ENCODE data around the gene NPAS3.

NPAS3 gene

DNA sequence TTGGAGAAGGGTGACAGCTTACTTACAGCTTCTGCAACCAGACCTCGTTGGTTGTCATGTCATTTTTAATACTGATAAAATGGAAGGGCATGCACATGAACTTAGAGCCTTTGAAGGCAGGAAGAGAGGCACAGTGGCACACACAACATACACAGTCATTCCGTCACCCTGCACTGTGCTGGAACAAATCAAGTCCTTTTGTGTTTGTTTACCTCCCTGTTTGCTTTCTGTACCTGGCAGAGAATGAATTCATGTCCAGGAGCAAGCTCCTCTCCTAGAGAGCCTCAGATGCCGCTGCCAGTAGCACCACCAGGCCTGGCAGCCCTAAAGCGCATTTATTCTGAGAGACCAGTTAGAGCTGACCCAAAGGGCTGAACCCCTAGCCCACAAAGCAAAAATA, 551.9 kb downstream of the NPAS3 start:
- no peak for DNase-seq

DNA sequence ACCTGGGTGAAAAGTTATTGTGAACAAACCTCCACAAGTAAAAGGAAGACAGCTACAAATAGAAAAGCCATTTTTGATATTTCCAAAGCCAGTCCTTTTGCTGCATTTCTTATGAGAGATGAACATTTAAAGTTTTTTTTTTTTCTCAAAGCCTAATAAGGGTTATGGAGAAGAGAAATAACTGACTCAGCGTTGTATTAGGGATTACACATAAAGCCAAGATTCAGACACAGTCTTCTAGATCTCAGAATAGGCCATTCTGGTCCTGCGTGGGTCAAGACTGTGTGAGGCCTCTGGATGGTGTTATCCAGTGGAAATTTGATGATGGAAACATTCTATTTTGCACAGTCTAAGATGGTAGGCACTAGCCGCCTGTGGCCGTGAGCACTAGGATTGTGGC, 552.4 kb downstream of the NPAS3 start:
- DNase-seq, result no peak

DNA sequence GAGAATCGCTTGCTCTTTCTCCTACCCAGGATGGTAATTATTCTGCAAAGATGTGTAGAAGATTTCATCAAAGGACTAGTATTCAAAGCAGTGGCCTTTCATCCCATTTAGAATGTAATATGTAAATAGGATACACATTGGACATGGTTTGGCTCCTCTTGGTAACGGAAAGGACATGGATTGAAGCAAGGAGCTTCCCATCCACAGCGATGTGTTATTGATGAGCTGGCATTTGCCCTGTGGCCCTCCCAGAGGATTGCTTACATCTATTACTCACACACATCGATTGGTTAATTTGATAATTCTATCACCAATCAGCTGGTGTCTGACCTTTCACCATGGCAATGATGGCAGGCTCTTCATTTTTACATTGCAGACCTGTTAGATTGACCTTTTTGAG, 553.8 kb downstream of the NPAS3 start:
- DNase-seq, result no peak

DNA sequence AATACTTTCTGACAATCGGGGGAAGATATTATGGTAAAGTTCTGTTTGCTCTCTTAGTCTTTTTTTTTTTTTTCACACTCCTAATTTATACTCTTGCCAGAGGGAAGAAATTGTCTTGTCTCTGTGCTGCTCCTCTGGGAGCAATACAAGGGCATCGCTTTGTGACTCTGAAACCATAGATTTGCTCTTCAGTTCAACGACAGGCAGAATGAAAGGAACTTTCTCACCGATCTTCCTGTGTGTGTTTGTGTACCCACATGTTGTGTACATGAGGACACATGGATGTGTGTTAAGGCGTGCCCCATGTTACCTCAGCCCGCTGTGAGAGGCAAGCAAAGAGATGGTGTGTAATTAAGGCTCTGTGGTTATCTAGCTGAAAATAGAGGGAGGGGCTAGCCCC, 554.6 kb downstream of the NPAS3 start:
- DNase-seq, result no peak

DNA sequence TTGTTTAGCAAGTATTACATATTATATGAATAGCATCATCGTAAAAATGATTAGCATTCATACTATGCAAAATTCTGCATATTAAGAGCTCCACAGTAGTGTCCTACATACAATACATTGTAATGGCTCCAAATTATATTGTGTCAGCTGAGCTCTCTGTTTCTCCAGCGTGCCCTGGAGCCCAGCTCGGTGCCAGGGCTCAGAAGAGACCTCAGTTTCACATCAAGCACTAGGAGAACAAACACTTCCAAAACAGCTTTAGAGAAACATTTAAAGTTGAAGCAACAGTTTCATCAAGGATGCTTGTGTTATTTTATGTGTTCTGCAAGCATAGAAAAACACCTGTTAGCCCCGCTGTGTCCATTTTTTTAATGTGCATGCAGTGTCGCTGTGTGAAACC, 555.3 kb downstream of the NPAS3 start:
- DNase-seq, result no peak

DNA sequence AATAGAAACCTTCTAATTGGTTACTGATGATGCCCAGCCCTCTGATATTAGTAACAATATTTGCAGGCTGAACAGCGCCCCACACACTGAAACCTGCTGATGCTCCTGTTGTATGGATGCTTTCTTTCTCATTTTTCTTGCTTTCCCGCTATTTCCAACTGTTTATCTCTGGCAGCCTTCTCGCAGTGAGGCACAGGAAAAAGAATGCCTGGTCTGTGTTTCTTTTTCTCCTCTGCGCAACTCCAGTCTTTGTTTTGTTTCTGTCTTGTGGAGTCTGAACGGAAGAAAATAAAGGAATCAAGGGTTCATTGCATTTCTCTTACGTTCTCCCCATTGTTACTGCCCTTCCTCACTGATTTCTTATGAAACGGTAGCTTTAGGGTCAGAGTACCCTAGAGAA, 561.0 kb downstream of the NPAS3 start:
- DNase-seq, result no peak

DNA sequence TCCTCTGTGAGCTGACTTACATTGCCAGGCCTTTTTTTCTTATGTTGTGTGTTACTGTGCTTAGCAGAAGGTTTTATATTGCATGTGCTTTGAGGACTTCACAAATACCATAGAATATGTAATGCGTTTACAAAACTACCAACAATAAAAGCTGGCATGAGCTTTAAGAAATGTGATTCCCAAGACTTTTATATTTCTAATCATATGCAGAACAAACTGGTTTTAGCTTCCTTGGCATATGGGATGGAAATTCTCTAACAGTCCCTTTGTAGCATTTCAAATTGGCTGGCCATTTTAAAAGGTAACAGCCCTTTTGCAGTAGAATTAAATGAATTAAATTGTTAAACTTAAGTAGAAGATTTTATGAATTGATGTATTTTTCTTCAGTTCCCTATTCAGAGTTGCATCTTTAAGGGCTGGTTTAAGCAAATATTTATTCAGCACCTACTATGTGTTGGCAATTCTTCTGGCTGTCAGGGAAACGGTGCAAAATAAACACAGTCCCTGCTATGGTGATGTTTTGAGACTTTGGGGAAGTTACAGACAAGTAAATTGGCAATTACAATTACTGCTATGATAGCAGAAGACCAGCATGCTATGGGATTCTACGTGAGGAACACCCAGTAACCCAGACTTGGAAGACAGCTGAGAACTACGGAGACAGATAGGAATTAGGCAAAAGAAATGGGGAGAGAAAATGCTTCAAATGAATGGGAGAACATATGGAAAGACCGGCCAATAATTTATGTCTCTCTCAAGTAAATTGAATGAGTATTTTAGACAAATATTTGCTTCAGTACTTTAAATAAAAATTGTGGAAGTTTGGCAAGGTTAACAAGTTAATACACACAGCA, 565.8 kb downstream of the NPAS3 start:
- DNase-seq, result no peak

DNA sequence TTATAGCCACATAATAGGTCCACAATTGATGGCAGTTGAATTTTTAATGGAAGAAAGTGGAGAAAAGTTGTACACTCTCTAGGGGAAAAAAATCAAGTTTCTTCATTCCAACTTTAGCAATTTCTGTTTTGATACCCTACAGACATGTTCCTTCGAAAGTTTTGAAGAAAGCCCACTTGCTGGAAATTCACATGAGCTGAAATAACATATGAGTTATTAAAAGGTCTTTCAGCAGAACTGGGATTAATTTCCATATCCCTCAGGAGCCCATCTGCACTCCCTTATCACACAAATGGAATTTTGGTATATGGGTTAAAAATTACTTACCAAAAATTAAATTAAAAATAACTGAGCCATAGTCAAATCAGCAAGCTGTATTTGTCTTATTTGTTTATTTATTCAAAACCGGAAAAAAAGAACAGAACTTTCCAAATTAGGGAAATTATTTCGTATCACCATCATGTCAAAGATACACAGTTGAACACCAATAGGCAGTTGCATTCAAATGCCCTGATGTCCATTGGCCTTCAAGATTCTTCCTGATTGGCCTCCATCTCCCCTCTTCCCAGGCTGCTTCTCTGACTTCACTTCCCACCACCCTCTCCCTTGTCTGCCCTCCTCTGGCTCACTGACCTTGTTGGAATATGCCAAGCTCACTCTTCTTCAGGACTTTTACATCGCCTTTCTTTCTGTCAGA, 566.7 kb downstream of the NPAS3 start:
- no peak for DNase-seq

DNA sequence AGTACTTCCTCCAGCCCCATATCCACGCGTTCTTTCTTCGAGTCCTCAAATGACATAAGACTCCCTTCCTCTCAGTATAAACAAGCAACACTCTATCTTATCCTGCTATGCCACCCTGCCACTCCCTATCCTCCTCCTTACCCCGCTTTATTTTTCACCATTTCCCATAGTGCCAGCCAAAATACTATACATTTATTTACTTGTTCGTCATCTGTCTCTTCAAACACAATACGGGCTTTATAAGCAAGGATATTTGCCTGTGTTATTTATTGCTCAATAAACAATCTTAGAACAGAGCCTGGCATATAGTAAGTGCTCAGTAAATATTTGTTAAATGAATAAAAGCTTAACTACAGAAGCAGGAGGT, 567.3 kb downstream of the NPAS3 start:
- no peak for DNase-seq

DNA sequence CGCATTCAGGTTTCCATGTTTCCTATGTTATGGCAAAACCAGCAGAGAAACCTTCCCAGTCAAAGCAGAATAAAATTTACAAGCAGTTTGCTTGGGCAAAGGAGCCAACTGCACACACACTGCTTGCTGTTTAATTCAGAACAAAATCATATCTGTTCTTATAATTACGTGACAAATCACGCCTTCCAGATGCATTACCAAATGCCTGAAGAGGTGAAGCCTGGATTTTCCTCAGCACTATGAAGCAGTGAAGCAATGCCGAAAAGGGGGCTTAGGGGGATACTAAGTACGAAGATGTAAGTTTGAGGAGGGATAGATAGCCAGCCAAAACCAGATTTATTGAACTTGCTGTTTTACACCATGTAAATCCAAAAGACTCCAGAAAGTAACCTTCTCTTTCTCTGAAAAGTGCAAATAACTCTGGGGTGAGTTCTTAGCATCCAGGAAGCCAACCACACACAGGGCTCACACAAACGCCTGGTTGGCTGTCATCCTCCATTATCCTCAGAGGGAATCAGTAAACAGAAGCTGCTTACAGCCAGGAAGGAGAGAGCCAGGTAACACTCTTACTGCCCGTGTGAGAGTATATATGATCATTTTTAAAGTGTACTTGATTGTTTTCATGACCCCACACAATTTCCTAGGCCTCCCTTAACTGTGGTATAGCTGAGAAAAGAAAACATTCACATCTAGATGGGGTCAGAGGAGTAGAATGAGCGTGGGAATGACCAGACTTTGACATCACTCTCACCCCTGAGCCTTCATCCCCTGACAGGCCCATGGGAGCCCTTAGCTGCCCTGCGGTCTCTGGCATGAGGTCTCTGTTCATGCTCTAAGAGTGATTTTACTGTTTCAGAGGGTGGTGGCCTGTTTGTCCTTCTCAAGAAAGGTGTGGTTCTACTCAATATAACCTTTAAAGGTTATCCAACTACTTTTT, 569.7 kb downstream of the NPAS3 start:
- no peak for DNase-seq

DNA sequence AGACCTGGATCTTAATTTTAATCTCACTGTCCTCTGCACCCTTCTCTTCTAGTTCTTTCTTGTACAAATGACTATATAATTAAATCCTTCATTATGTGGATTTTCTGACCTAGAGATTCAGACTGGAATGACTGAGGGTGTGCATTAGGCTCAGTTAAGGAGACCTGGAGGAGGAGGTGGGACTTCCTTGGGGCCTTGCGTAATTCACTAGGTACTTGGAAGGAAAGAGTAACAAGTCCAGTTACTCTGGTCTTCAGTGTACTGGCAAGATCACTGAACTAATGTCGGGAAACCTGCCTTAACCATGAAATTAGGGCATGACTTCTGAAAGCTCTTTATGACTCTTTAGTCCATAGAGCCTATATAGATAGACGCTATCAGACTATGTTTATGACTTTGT, 570.8 kb downstream of the NPAS3 start:
- DNase-seq, result no peak

DNA sequence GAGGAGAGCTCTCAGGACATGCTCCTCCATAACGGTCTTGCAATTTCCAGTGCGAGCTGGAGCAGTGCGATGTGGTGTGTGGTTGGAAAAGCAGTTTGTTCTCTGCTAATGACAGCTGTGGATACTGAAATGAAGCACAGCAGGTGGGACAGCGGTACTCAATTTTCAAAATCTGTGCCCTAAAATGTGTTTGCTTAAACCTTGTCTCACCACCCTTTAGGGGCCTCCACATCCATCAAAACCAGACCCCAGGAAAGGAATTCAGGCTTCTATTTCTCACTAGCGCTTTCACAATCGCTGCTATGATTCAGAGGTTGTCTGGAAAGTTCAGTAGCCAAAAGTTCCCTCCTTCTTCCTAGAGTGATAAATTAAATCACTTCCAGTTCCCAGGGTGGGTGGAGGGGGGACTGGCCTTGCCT, 571.4 kb downstream of the NPAS3 start:
- no peak for DNase-seq

DNA sequence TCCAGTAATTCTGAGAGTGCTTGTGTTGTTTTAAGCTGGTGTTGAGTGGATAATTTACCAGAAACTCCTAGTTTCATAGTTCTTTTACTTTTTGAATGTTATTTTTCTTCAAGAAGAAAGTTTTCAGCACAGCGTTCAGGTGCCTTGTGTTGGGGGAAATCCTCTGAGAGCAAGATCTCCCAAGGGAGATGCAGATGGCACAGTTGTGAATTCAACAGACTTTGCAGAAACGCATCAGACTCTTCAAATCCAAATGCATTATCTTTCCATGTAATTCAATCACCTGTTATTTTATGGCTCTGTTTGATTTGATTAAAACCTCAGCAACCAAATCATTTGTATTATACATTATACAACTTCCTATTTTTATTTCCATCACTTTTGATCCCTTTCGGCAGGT, 572.3 kb downstream of the NPAS3 start:
- no peak for DNase-seq

DNA sequence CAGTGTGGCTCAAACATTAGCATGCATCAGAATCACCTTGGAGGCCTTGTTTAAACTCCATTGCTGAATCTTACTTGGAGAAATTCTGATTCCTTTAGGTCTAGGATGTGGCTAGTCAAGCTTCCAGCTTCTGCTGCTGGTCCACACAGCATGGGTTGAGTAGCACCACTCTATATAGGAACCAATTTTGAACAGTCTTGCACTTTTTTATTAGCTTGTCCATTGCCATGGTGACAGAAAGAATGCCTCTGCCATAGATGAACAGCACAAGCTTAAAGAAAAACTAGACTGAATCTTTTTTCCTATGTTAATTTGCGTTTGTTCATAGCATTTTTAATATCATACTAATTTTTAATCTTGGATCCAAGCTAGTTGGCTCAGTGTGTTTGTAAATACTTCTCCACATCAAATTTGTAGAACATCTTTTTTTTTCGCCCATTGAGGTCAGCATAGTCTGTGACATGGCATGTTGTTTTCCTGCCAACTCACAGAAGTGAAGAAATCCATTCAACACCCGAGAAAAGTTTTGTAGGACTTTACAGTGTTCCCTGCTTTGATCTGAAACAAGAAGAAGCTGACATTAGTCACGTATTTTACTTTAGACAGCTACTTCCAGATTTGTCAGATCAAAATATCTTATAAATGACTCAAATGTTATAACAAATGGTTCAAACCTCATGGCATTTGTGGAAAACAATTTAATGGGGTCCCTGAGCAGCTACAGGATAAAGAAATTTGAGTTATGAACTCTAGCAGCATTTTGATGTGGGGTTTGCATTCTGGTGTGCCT, 573.4 kb downstream of the NPAS3 start:
- DNase-seq, result no peak

DNA sequence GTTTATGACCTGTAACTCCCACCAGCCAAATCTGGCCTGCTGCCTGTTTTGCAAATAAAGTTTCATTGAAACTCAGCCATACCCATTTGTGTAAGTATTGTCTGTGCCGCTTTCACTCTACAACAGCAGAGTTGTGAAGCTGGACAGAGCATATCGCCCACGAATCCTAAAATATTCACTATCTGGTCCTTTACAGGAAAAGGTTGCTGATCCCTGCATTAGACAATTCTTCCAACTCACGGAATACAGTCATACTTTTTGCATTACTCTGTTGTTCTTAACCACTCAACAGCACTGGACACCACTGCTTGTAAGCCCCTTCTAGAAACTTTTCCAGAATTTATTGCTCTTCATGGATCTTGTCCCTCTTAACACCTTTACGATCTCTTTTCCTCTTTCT, 576.8 kb downstream of the NPAS3 start:
- DNase-seq, result no peak

DNA sequence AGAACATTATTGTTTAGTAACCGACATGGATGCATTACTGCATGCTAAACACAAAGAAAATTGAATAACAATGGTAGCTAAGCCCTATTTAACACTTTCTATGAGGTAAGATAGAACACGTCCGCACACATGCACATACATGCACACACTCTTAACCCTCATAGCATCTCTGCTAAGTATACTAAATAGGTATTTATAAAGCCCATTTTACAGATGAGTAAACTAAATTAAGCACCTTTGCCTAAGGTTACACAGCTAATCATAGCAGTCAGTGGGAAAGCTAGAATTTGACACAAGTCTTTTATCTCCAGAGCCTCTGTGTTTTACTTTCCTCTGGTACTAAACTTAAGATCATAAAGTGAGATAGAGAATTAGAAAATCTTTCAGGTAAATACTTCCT, 577.2 kb downstream of the NPAS3 start:
- no peak for DNase-seq

DNA sequence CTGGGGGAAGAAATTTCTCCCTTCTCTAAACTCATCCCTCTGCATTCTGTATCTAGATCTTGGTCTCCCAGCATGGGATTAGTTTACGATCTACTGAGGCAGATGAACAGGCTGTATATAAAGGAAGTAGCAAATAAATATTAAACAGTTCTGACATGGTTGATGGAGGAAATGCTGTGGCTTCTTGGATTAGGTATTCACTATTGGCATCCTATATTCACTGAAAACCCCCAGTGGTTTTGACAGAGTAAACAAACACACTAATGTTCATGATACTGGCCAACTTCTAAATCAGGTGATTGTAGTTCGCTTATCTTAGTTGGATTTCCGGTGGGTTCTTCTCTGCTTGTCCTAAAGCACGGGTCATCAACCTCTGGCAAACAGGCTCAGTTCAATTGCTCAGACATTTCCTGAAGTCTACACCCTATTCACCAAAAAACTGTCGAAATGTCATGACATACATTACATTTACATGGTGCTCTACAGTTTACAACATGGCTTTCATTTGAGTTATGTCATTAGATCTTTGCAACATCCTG, 578.3 kb downstream of the NPAS3 start:
- no peak for DNase-seq

DNA sequence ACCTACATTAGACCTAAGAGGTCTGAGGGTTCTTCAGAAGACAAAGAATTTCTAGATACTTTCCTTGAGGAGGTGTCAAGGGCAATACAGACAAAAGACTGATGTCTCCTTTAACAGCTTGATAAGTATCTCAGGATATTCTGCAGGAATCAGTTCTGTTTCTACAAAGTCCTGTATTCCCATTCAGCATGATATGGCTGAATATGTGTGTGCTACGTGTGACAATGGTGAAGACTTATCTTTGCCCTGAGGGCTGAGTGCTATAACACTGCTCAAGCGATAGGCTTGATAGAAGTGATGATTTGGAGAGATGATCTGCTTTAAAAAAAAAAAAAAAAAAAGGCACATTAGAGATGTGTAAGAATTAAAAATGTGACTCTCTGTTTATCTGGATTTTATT, 582.5 kb downstream of the NPAS3 start:
- no peak for DNase-seq

DNA sequence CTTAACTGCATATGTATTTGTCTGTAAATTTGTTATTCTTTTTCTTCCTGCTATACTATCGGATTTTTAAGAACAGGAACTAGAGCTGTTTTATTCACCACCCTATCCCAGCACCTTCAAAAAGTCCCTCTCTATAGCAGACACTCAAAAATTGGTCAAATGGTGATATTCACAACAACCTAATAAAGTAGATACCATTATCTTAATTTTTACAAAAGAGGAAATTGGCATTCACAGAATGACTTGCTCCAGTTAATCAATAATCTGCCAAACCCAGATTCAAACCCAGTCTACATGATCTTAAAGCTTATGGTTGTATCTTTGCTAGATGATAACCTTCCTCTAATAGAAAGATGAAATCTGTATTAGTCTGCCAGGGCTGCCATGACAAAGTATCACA, 585.6 kb downstream of the NPAS3 start:
- no peak for DNase-seq

DNA sequence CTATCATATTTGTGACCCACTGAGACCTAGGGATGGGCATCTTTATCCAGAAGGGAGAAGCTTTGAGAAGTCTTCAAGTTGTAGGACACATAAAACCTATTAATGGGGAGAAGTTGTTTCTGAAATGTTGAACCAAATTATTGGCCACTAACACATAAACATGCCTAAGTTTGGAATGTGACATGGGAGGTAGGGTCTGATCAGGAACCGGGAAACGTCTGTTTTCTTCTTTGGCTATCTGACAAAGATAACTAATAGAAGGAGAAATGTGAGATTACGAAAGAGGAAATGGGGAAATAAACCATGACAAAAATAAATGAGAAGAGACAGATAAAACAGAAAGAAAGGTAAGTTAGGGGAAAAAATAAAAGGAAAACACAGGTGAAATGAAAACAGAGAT, 586.9 kb downstream of the NPAS3 start:
- DNase-seq, result no peak

DNA sequence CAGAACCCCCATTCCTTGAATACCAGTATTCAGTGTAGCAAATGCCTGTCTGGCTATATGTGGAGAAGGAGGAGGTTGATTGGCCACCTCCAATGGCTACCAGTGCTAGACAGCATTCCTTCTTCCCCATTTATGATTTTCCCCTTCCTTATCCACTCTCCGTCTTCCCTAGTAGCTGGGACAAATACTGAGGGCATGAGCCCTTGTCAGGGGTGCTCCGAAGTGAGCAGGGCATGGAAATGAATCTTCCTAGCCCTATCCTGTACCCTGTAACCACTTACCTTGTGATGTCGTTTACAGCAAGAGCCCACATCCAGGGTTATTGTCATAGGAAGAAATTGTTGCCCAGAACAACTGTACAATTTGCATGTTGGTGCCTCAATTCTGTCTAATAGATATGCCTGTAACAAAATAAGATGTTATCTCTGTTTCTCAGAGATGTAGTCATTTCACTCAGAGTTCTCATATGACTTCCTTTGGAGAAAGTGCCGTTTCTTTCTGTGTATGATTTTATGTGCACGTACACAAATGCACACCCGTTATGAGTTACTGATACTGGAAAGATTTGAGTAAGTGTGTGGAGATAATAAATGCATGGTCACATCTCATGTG, 588.5 kb downstream of the NPAS3 start:
- no peak for DNase-seq

DNA sequence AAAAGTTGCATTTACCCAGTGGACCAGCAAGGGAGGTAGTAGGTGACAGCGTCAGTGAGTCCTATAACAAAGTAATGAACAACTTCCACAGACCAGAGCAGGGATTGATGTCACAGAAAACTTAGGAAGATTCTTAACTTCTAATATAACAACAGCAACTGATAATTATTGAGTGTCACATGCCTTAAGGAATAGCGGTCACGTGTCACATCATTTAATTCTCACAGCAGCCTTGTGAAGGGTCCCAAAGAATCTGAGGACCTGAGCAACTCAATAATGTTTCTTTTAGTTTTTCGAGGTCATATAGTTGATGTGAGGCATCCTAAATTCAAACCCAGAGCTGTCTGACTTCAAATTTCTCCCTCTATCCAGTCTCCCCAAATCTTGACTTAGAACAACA, 590.0 kb downstream of the NPAS3 start:
- DNase-seq, result no peak

Measured in activated naive CD4-positive, alpha-beta T cell (primary cell).